Central memory CD8-positive, alpha-beta T cell (primary cell): Measurements from ENCODE around the gene CNKSR1.
A peak's percentile ranks its signal among the peaks of the same experiment; 100 is the strongest.

ENCODE experiments used
- ATAC-seq: fragments of 150-1000 bp; cut with Tn5 transposase; replicated peaks from 2 replicates; pipeline ENCODE4 v1.10.0; 2022; ENCODE audit warnings: mild to moderate bottlenecking, moderate FRiP score, moderate number of reproducible peaks; ENCODE audit not compliant: poor library complexity, severe bottlenecking; ENCODE audit errors: extremely low read depth
- DNase-seq, 2 donors: peaks; one replicate each; pipeline ENCODE4 v3.0.0; 2021; ENCODE audit warnings: low spot score in 2 of 2
- H3K27ac Mint-ChIP-seq: one replicate; pipeline ENCODE4 v1.8.0; 2022; ENCODE audit warnings: low read depth, mild to moderate bottlenecking, moderate library complexity, mixed read lengths
- H3K27me3 Mint-ChIP-seq: one replicate; pipeline ENCODE4 v1.8.0; 2022; ENCODE audit warnings: mixed read lengths
- H3K36me3 Mint-ChIP-seq: one replicate; pipeline ENCODE4 v1.8.0; 2022; ENCODE audit warnings: mild to moderate bottlenecking, moderate library complexity, mixed read lengths; ENCODE audit not compliant: insufficient read depth
- H3K4me1 Mint-ChIP-seq: one replicate; pipeline ENCODE4 v1.8.0; 2022; ENCODE audit warnings: mixed read lengths
- H3K4me3 Mint-ChIP-seq: one replicate; pipeline ENCODE4 v1.8.0; 2022; ENCODE audit warnings: mild to moderate bottlenecking, moderate library complexity, mixed read lengths
- H3K9me3 Mint-ChIP-seq: one replicate; pipeline ENCODE4 v1.8.0; 2022; ENCODE audit warnings: mixed read lengths

Gene CNKSR1

DNA sequence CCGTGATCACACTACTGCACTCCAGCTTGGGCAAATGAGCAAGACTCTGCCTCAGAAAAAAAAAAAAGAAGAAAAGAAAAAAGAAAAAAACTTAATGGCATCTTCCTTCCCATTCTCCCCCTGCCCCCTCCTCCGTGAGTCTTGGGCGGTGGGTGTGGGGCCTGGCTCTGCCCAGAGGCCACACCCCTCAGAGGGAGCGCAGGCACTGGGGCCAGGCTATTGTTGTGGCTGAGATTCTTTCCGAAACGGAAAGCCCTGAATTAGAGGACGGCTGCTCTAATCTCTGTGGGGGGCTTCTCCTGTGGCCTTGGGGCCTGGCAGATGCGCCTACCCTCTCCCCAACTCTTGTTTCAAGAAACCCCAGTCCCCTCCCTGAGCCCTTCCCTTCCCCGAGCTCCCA lies 22.5 kb upstream of the CNKSR1 start:
- H3K27me3 Mint-ChIP-seq = peaks cover 57% of the 10 kb centered on the region
- H3K36me3 Mint-ChIP-seq = no peaks in the 10 kb centered on the region
- H3K9me3 Mint-ChIP-seq = no peaks in the 10 kb centered on the region
- no peak overlapping the region for H3K4me3 Mint-ChIP-seq
- H3K27ac Mint-ChIP-seq = no peak overlapping the region
- ATAC-seq = no peak
- DNase-seq = no peak
- H3K4me1 Mint-ChIP-seq = no peaks in the 10 kb centered on the region

DNA sequence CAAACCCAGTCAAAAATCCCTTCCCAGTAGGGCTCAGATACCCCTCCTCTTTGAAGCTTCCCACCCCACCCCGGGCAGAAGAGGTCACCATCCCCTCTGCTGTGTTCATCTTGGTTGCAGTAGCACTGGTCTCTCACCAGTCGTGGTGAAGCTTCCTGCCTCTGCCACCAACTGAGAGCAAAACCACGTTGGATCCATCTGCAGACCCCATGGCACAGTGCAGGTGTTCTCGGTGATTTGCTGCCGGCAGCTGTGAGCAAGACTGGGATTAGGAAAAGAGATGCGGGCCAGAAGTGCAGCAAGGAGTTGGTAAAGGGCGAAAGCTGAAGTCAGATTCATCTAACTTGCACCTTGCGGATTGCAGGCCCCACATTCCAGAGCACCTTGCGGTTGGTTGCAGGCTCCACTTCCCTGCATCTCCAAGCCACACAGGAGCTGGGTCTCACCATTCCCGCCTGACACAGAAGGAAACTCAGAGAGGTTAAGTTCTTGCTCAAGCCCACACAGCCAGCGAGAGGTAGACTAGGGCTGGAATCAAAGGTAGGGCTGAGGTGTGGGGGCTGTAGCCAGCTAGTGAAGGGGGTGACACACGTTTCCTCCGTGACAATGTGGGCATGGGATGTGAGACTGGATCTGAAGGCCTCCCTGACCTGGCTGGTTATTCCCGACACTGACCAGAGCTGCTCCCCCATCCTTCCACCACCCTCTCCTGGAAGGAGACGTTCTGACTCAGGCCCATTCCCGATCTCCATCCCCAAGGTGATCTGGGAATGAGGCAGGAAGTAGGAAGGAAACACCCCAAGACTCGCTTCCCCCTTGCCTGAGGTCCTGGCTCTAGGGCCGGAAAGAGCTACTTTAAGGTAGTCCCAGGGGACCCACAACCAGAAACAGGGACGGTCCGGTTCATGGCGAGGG lies 21.7 kb upstream of the CNKSR1 start:
- H3K27me3 Mint-ChIP-seq = peaks cover 54% of the 10 kb centered on the region
- no peaks in the 10 kb centered on the region for H3K4me1 Mint-ChIP-seq
- H3K4me3 Mint-ChIP-seq = no peak overlapping the region

DNA sequence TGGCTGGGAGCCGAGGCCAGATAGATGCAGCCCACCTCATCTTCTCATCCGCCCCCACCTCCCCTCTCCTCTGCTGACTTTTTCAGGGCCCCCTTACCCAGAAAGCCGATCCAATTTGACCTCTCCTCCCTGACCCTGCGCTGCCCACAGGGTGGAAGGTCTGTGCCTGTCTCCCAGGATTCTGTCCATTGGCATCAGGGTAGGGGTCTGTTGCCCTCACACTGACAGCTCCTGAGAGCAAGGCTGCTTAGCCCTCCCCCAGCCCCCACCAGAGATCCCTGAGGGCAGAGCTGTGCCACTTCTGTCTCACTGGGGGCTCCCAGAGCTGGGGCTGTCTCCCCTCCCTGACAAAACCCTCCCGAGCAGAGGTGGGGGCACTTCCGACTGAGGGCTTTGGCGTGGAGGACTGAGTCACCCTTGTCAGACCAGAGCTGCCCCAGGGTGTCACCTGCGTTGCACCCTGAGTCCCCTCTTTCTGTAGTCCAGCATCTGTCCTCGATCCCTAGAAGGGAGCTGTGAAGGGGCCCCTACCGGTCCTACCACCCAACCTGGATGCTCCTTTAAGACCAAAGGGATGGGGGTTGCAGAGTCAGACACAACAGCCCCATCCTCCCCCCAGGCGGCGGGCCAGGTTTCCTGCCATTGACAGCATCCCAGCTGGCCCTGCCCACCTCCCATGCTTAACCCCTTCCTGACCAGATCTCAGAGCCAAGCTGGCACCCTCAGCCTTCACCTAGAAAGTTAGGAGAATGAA lies 20.8 kb upstream of the CNKSR1 start:
- peaks cover 48% of the 10 kb centered on the region for H3K27me3 Mint-ChIP-seq
- H3K4me3 Mint-ChIP-seq = no peak overlapping the region
- H3K36me3 Mint-ChIP-seq = no peaks in the 10 kb centered on the region
- no peak overlapping the region for H3K27ac Mint-ChIP-seq
- H3K4me1 Mint-ChIP-seq = no peaks in the 10 kb centered on the region
- no peak for DNase-seq
- H3K9me3 Mint-ChIP-seq = no peaks in the 10 kb centered on the region
- ATAC-seq = no peak

More for the DNA sequence above, 21.7 kb upstream of the CNKSR1 start:
- Mint-ChIP-seq H3K36me3 (no peaks in the 10 kb centered on the region), H3K27ac (no peak overlapping the region), H3K9me3 (no peaks in the 10 kb centered on the region)
- DNase-seq (no peak), ATAC-seq (no peak)

DNA sequence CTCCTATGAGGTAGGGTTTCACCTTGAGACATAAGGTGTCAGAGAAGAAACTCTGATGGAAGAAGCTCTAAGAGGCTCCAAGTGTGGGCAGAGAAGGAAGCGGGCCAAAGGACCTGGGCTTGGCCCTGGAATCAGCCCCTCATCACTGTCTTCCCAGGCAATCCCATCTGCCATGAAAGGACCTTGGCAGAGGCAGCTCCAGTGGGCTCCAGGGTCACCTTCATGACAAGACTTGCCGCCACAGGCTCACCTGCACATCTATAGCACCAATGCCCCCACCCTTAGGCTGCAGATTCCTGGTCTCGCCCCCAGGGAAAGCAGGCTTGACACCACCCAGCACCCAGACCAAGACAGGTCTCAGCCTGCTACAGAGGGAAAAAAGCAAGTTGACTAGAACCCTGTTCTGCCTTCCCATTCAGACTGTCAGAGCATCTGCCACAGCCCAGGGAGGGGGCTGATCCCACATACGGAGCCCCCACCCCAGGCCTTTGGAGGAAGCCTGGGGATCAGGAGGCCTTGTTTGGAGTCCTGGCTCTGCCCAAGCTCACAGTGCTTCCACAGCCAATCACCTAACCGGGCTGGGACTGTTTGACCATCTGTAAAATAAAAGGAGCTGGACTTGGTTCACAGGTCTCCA lies 18.9 kb upstream of the CNKSR1 start:
- ATAC-seq (no peak), DNase-seq (no peak)
- Mint-ChIP-seq H3K27me3 (peaks cover 54% of the 10 kb centered on the region), H3K9me3 (no peaks in the 10 kb centered on the region), H3K4me3 (no peak overlapping the region), H3K27ac (no peak overlapping the region), H3K36me3 (peaks cover 1% of the 10 kb centered on the region), H3K4me1 (peaks cover 5% of the 10 kb centered on the region)

DNA sequence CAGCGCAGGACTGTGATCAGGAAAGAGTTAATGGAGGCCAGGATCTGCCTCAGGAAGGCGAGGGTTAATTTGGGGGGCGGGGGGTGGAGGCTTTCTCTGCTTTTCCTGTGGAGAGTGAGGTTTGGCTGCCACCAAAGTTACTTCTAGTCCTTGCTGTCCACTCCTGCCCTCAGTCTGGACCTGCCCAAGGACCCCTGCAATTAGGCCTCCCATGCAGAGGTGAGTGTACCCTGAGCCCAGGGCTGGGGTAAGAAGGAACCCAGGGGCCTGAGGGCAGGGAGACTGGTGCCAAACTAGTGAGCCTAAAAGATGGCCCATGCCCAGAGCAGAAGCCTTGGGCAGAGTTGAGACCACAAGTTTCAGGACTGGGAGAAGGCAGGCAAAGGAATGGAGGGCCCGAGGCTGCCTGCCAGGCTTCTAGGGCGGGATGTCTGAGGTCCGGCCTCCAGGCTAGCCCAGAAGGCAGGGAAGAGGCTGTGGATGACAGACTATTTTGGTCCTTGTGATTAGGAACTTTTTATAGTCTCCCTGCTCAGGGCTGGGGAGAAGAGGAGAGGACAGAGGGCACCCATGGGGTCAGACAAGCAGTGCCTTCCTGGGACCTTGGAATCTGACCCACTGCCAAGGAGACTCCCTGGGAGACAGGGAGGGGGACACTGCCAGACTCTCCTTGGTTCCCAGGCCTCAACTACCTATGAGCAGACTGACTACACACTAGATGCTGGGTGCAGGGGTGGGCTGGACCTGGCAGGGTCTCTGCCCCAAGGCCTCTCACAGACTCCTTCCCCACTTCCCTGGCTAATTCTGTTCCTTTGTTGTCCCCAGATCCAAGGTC lies 18.2 kb upstream of the CNKSR1 start, which contains the start of gene FAM110D:
Gene FAM110D (plus strand): TSS at position 172 of the 835 bp plus-strand sequence. CDS start 2,213 bp downstream, outside the sequence.
- H3K36me3 Mint-ChIP-seq = peaks cover 1% of the 10 kb centered on the region
- H3K4me3 Mint-ChIP-seq = no peak within 1 kb of the TSS
- ATAC-seq (no peak), DNase-seq (no peak)
- H3K9me3 Mint-ChIP-seq = no peaks in the 10 kb centered on the region
- H3K27ac Mint-ChIP-seq = no peak within 1 kb of the TSS
- peaks cover 53% of the 10 kb centered on the region for H3K27me3 Mint-ChIP-seq
- H3K4me1 Mint-ChIP-seq = peaks cover 5% of the 10 kb centered on the region

DNA sequence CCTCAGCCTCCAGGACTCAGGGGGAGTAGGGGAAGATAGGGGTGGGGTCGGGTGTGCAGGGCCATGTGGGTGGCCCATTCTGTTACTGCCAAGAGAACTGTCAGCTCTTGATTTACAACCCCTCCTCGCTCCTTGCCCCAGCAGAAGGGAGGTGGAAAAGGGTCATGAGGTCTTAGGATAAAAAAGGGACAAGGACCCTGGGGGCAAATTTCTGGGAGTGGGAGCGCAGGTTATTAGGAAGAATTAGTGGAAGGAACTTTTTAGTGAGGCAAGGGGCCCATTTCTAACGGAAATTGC lies 17.6 kb upstream of the CNKSR1 start:
- Mint-ChIP-seq H3K27me3 (peaks cover 50% of the 10 kb centered on the region), H3K9me3 (no peaks in the 10 kb centered on the region), H3K4me1 (peaks cover 5% of the 10 kb centered on the region), H3K4me3 (no peak overlapping the region), H3K27ac (no peak overlapping the region), H3K36me3 (peaks cover 1% of the 10 kb centered on the region)
- DNase-seq (no peak), ATAC-seq (no peak)

DNA sequence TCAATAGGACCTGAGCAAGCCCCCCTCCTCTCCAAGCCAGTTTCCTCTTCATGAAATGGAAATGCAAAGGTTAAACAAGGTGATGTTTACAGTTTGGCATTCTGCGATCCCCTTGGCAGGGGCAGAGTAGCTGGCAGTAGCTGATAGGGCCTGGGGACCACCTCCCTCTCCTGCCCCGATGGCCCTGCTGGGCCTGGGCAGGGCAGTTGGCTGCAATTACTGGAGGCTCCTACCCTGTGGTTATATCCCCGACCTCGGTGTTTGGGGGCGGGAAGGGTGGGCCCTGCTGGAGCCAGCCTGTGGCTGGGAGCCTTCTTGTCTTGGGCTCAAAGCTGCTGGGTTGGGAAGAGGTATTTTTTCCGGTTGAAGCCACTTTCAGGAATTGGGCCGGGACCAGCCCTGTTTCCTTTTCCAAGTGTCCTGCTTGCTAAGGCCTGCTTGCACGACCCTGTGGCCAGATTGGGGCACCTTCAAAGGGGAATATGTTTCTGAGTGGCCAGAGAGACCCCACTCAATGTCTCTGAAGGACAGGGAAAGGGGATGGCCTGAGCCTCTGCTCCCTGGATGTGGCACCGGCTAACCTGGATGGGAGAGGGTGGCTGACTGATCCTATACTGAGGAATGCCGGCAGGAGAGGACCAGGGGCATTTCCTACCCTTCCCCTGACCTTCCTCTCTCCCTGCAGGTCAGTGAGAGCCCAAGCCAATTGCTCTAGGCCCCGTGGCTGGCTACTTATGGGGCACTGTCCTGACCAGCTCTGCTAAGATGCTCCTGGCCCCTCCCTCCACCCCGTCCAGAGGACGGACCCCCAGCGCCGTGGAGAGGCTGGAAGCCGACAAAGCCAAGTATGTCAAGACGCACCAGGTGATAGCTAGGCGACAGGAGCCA lies 16.5 kb upstream of the CNKSR1 start:
- Mint-ChIP-seq H3K4me1 (peaks cover 5% of the 10 kb centered on the region), H3K27me3 (peaks cover 46% of the 10 kb centered on the region), H3K9me3 (no peaks in the 10 kb centered on the region), H3K4me3 (peak overlapping the region; percentile 4), H3K27ac (no peak overlapping the region), H3K36me3 (peaks cover 1% of the 10 kb centered on the region)
- no peak for DNase-seq
- ATAC-seq = no peak

DNA sequence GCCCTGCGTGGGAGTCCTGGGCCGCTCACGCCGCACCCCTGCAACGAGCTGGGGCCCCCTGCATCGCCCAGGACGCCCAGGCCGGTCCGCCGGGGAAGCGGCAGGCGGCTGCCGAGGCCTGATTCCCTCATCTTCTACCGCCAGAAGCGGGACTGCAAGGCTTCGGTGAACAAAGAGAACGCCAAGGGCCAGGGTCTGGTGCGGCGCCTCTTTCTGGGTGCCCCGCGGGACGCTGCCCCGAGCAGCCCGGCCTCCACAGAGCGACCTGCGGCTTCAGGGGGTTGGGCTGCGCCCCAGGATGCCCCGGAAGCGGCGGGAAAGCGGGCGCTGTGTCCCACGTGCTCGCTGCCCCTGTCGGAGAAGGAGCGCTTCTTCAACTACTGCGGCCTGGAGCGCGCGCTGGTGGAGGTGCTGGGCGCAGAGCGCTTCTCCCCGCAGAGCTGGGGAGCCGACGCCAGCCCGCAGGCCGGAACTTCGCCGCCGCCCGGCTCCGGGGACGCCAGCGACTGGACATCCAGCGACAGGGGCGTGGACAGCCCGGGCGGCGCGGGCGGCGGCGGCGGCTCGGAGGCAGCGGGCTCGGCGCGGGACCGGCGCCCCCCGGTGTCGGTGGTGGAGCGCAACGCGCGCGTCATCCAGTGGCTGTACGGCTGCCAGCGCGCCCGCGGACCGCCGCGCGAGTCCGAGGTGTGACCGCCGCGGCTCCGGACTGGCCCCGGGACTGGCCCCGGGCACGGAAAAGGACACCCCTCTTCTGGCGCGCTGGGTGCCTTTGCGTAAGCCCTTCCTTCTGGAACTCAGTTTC lies 15.7 kb upstream of the CNKSR1 start:
- H3K9me3 Mint-ChIP-seq = no peaks in the 10 kb centered on the region
- peak overlapping the region; percentile 4 for H3K4me3 Mint-ChIP-seq
- H3K27ac Mint-ChIP-seq = no peak overlapping the region
- peaks cover 7% of the 10 kb centered on the region for H3K4me1 Mint-ChIP-seq
- DNase-seq = no peak
- peak; percentile 27 for ATAC-seq
- peaks cover 45% of the 10 kb centered on the region for H3K27me3 Mint-ChIP-seq
- peaks cover 1% of the 10 kb centered on the region for H3K36me3 Mint-ChIP-seq

DNA sequence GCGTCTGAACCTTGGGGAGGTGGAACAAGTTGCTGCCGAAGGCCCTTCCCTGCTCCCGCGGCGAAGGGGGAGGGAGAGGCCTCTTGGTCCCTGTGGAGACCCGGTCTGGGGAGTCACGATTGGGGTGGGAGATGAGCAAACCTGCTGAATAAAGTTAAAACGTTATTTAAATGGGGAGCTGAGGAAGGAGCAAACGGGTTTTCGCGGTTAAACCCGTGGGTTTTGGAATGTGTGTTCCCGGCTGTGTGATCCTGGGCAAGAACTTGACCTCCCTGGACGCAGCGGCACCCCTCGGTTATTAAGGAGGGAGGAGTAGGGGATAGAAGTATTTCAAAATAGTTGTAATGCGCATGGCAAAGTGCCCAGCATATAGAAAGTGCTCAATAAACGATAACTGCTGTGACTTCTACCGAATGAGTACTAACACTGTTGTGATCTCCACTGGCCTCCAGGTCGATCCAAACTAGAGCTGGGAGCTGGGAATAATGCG lies 15.0 kb upstream of the CNKSR1 start:
- Mint-ChIP-seq H3K27ac (no peak overlapping the region), H3K4me1 (peaks cover 13% of the 10 kb centered on the region), H3K27me3 (peaks cover 45% of the 10 kb centered on the region), H3K36me3 (peaks cover 1% of the 10 kb centered on the region), H3K9me3 (no peaks in the 10 kb centered on the region), H3K4me3 (no peak overlapping the region)
- DNase-seq (no peak), ATAC-seq (no peak)

DNA sequence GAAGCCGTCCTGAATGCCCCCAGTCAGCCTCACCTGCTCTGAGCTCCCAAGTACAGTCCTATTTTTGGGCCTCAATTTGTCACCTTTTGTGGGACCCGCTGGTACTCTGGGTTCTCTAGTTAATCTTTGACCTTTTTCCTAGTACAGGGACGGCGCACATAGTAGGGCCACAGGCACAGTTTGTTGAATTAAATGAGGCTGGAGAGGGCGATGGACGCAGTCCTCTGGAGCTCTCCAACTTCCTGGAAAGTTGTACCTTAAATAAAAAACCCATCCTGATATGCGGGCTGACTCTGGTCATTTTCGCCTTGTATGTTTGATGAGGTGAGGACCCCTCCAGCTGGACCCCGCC lies 13.6 kb upstream of the CNKSR1 start:
- Mint-ChIP-seq H3K4me3 (peak overlapping the region; percentile 11), H3K9me3 (no peaks in the 10 kb centered on the region), H3K27me3 (peaks cover 33% of the 10 kb centered on the region), H3K36me3 (peaks cover 1% of the 10 kb centered on the region), H3K27ac (no peak overlapping the region), H3K4me1 (peaks cover 13% of the 10 kb centered on the region)
- ATAC-seq = no peak
- no peak for DNase-seq
